Endothelial cell of umbilical vein (primary cell): ENCODE data around the gene PDGFB. TPM values are rescaled to one million over a fixed set of nuclear protein-coding genes. Genes with fewer than 3 reads are reported as not detected.

Source experiments
- BruUV-seq: library from RNA; stranded (reverse); fragments of 400-500 nt; replicated peaks from 2 replicates; lab custom pipeline; 2021; lab: Mats Ljungman, UMichigan
- CTCF ChIA-PET: fragments of 300-600, 350-600 bp; sonication (Branson Sonifier 250); formaldehyde crosslinking; loops from one replicate; lab custom pipeline; 2021; ENCODE audit warnings: antibody characterized with exemption, inconsistent platforms; lab: Charles Lee
- POLR2A ChIA-PET: fragments of 300-600, 350-600 bp; sonication (Branson Sonifier 250); formaldehyde crosslinking; loops from one replicate; lab custom pipeline; 2021; ENCODE audit warnings: antibody characterized with exemption, inconsistent platforms; lab: Charles Lee
- DNase-seq: peaks from one replicate; pipeline ENCODE4 v3.0.0-alpha.2; 2011; ENCODE audit warnings: low read depth, low spot score
- FAIRE-seq: peaks from 2 replicates; lab custom pipeline; 2011; peaks lifted over from hg19 to GRCh38; lab: Jason Lieb, UNC
- H2AFZ ChIP-seq: 2 replicates; pipeline ENCODE4 v1.6.0; 2012; ENCODE audit warnings: low read depth, low read length, control low read depth, inconsistent platforms
- H3K27ac ChIP-seq: 2 replicates; pipeline ENCODE4 v1.5.1; 2011; ENCODE audit warnings: low read depth, mild to moderate bottlenecking, control low read depth, low read length, moderate library complexity; ENCODE audit not compliant: insufficient read depth
- H3K27me3 ChIP-seq, 2 experiments: 2 replicates each; pipeline versions ENCODE4 v1.6.0 to v1.6.1; 2011; ENCODE audit warnings: low read length in 2 of 2, mixed read lengths in 1 of 2; ENCODE audit not compliant: control insufficient read depth in 2 of 2, insufficient read depth in 2 of 2
- H3K36me3 ChIP-seq, 2 experiments: 2 replicates in 1 of 2; 3 replicates in 1 of 2; pipeline ENCODE4 v1.5.1; 2011; ENCODE audit warnings: low read length in 2 of 2, mild to moderate bottlenecking in 1 of 2, moderate library complexity in 1 of 2; ENCODE audit not compliant: control insufficient read depth in 2 of 2, insufficient read depth in 2 of 2; ENCODE audit errors: extremely low read depth in 1 of 2
- H3K4me1 ChIP-seq: 3 replicates; pipeline ENCODE4 v1.5.1; 2011; ENCODE audit warnings: mild to moderate bottlenecking, low read length; ENCODE audit not compliant: control insufficient read depth, insufficient read depth; ENCODE audit errors: extremely low read depth
- H3K4me2 ChIP-seq: 2 replicates; pipeline ENCODE4 v1.6.1; 2011; ENCODE audit warnings: low read length, control low read depth, mixed read lengths; ENCODE audit not compliant: insufficient read depth
- H3K4me3 ChIP-seq, 3 experiments: fragments of 200-600 bp in 1 of 3; sonication (generic), shearing (Covaris generic) in 1 of 3; replicated peaks in 1 of 3; 2 replicates each; pipeline ENCODE4 v1.5.1; 2011 to 2016; ENCODE audit warnings: control low read depth in 3 of 3, low read length in 3 of 3, mild to moderate bottlenecking in 2 of 3, inconsistent platforms in 1 of 3, low read depth in 1 of 3, moderate library complexity in 1 of 3; ENCODE audit not compliant: insufficient read depth in 1 of 3
- H3K79me2 ChIP-seq: 2 replicates; pipeline ENCODE4 v1.6.0; 2012; ENCODE audit warnings: low read length, inconsistent platforms; ENCODE audit not compliant: control insufficient read depth, insufficient read depth
- H3K9ac ChIP-seq: replicated peaks from 2 replicates; pipeline ENCODE3; 2011; ENCODE audit warnings: low read length, control low read depth; ENCODE audit not compliant: insufficient read depth; ENCODE audit errors: extremely low read depth
- H3K9me1 ChIP-seq: replicated peaks from 3 replicates; pipeline ENCODE4 v1.6.0; 2011; ENCODE audit warnings: mild to moderate bottlenecking, low read length; ENCODE audit not compliant: control insufficient read depth, insufficient read depth; ENCODE audit errors: extremely low read depth
- H3K9me3 ChIP-seq: replicated peaks from 2 replicates; pipeline ENCODE4 v1.5.1; 2012; ENCODE audit warnings: low read length, inconsistent platforms; ENCODE audit not compliant: control insufficient read depth, insufficient read depth
- H4K20me1 ChIP-seq: replicated peaks from 2 replicates; pipeline ENCODE3; 2011; ENCODE audit warnings: mild to moderate bottlenecking, low read length; ENCODE audit not compliant: control insufficient read depth, insufficient read depth; ENCODE audit errors: extremely low read depth
- CTCF ChIP-seq, 2 donors: IDR thresholded peaks; 1 replicate in 1 of 2; 2 replicates in 1 of 2; pipeline ENCODE4 v1.5.1; 2011; ENCODE audit warnings: low read length in 2 of 2, mild to moderate bottlenecking in 2 of 2, moderate library complexity in 2 of 2, control low read depth in 1 of 2, inconsistent platforms in 1 of 2, low read depth in 1 of 2; ENCODE audit not compliant: insufficient read depth in 1 of 2; ENCODE audit errors: extremely low read depth in 1 of 2
- EZH2 ChIP-seq: IDR thresholded peaks from 2 replicates; pipeline ENCODE4 v1.6.1; 2012; ENCODE audit warnings: borderline replicate concordance, low read depth, mild to moderate bottlenecking, moderate library complexity, low read length, inconsistent platforms; ENCODE audit not compliant: severe bottlenecking
- FOS ChIP-seq: IDR thresholded peaks from 2 replicates; pipeline ENCODE4 v1.6.1; 2011; ENCODE audit warnings: mild to moderate bottlenecking, low read length, moderate library complexity, borderline replicate concordance; ENCODE audit not compliant: insufficient read depth
- GATA2 ChIP-seq: IDR thresholded peaks from 2 replicates; pipeline ENCODE4 v1.7.0; 2011; ENCODE audit warnings: low read depth, mild to moderate bottlenecking, moderate library complexity, mixed read lengths, low read length; ENCODE audit not compliant: insufficient read length, insufficient read depth
- JUN ChIP-seq: IDR thresholded peaks from 2 replicates; pipeline ENCODE4 v1.6.1; 2011; ENCODE audit warnings: borderline replicate concordance, low read depth; ENCODE audit not compliant: insufficient read length, insufficient read depth
- MYC ChIP-seq: IDR thresholded peaks from one replicate; pipeline ENCODE4 v1.6.1; 2011; ENCODE audit warnings: mild to moderate bottlenecking, low read depth, low read length
- POLR2A ChIP-seq: IDR thresholded peaks from 2 replicates; pipeline ENCODE4 v1.6.1; 2012; ENCODE audit warnings: low read depth, mild to moderate bottlenecking, control low read depth, low read length
- POLR2AphosphoS5 ChIP-seq: IDR thresholded peaks from 2 replicates; pipeline ENCODE4 v1.6.1; 2012; ENCODE audit warnings: low read depth, mild to moderate bottlenecking, control low read depth, low read length, moderate library complexity; ENCODE audit not compliant: insufficient read depth
- dilution Hi-C: fragments of 300-500 bp; cut with MboI; formaldehyde crosslinking; loops from one replicate; pipeline ENCODE4 v1.15.0; 2019; ENCODE audit warnings: low sequenced_read_pairs; ENCODE audit not compliant: extremely low pct_ligation_motif_present
- intact Hi-C: fragments of 100-400 bp; cut with micrococcal nuclease; formaldehyde crosslinking; loops from one replicate; pipeline ENCODE4 v1.10.0; 2022
- polyA plus RNA-seq, 4 experiments: library from polyadenylated mRNA; depleted of rRNA in 3 of 4; stranded (reverse) in 3 of 4; unstranded in 1 of 4; fragments of >200 nt; gene quantifications; 2 replicates each; pipeline versions ENCODE4 v1.2.1 to v1.2.3, GENCODE V29; 2011 to 2012; ENCODE audit warnings: missing spikeins in 1 of 4
- total RNA-seq: library from RNA; stranded (reverse); gene quantifications from 2 replicates; pipeline ENCODE4 v1.2.3, GENCODE V29; 2021
- TF ChIP-seq, protein P1 (sequence below): IDR thresholded peaks from 2 replicates; pipeline ENCODE4 v1.6.1; 2011; ENCODE audit not compliant: insufficient read depth, insufficient read length

The PDGFB gene
- total and polyA plus RNA-seq, 2 donors (not counting 3 experiments of a cell fraction or from before 2014, with no cell fraction given), result 135 to 240 TPM

- peak overlapping the region; percentile 68 to 91 (median 78) for H3K4me3 ChIP-seq
- no peaks in the 10 kb centered on the region for H3K9me3 ChIP-seq
- DNase-seq (no peak), FAIRE-seq (no peak)
- dilution Hi-C loops (no loop called here), intact Hi-C loops (no loop called here)
- no peak overlapping the region for H2AFZ ChIP-seq
- peaks cover 39% of the 10 kb centered on the region for H3K4me1 ChIP-seq
- no TSS peak for BruUV-seq
- ChIA-PET POLR2A (interaction anchor here (2.5 kb wide), 1 partner anchor 39 kb away, joined by 20 read pairs; no protein-coding TSS in a partner anchor), CTCF (interaction anchor here (1.2 to 5.5 kb wide), 3 partner anchors 63 to 67 kb away, joined by 4 to 37 read pairs (median 22); no protein-coding TSS in a partner anchor)
- TF ChIP-seq EZH2 (no peak), MYC (no peak), FOS (no peak), POLR2AphosphoS5 (no peak), CTCF (IDR thresholded peaks at IDR 0.05; ENCODE audit: extremely low read depth in 1 of 2, insufficient read depth in 1 of 2, low read depth in 1 of 2, low read length in 2 of 2) (no peak), GATA2 (no peak), JUN (no peak), POLR2A (no peak)
- TF ChIP-seq, protein P1, sequence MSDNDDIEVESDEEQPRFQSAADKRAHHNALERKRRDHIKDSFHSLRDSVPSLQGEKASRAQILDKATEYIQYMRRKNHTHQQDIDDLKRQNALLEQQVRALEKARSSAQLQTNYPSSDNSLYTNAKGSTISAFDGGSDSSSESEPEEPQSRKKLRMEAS, result no peak
- H3K9ac ChIP-seq, result peak overlapping the region; percentile 91
- H3K79me2 ChIP-seq, result peaks cover 62% of the 10 kb centered on the region
- H3K4me2 ChIP-seq, result peak overlapping the region; percentile 4
- H3K27ac ChIP-seq, result peak overlapping the region; percentile 53
- no peaks in the 10 kb centered on the region for H4K20me1 ChIP-seq
- no peaks in the 10 kb centered on the region for H3K27me3 ChIP-seq
- H3K36me3 ChIP-seq, result peaks cover 6 to 13% of the 10 kb centered on the region in 2 experiments
- no peaks in the 10 kb centered on the region for H3K9me1 ChIP-seq
Measured at GRCh38 chr22:39243439-39244135, 1.2 kb downstream of the PDGFB start.
